Measurements from ENCODE around the gene MYRFL. TPM values are rescaled to one million over a fixed set of nuclear protein-coding genes. Genes with fewer than 3 reads are reported as not detected.

MYRFL gene
- total RNA-seq, 1 experiment from 2014 or later: not detected

- CTCF ChIA-PET: interaction anchor here (0.5 to 6.3 kb wide), 5 partner anchors 13 to 672 kb away, joined by 3 to 58 read pairs (median 4); no protein-coding TSS in a partner anchor
- Mint-ChIP-seq H3K4me3 (ENCODE audit: unreplicated experiment) (no peak overlapping the region), H3K9me3 (ENCODE audit: unreplicated experiment) (no peaks in the 10 kb centered on the region), H3K4me1 (ENCODE audit: insufficient read depth, unreplicated experiment) (peaks cover 5% of the 10 kb centered on the region), H3K27ac (ENCODE audit: low read depth, unreplicated experiment) (no peak overlapping the region), H3K36me3 (ENCODE audit: insufficient read depth, unreplicated experiment) (peaks cover 7% of the 10 kb centered on the region), H3K27me3 (ENCODE audit: insufficient read depth, unreplicated experiment) (no peaks in the 10 kb centered on the region)
- no TSS peak for BruUV-seq (replicated peaks)
- DNase-seq (ENCODE audit: unreplicated experiment): no peak
- TF ChIP-seq CTCF (IDR thresholded peaks at IDR 0.05; ENCODE audit: unreplicated experiment): no peak
- intact Hi-C loops (cut with micrococcal nuclease): loop anchor here (5.0 kb wide), 1 partner anchor 453 kb away; no protein-coding TSS in a partner anchor
- POLR2A ChIA-PET: no interaction called here
These were observed 79.8 kb downstream of the MYRFL start for GRCh38 chr12:69904777-69905176.

- Mint-ChIP-seq H3K36me3 (ENCODE audit: insufficient read depth, unreplicated experiment) (peaks cover 7% of the 10 kb centered on the region), H3K27me3 (ENCODE audit: insufficient read depth, unreplicated experiment) (no peaks in the 10 kb centered on the region), H3K9me3 (ENCODE audit: unreplicated experiment) (no peaks in the 10 kb centered on the region), H3K27ac (ENCODE audit: low read depth, unreplicated experiment) (no peak overlapping the region), H3K4me1 (ENCODE audit: insufficient read depth, unreplicated experiment) (peaks cover 5% of the 10 kb centered on the region), H3K4me3 (ENCODE audit: unreplicated experiment) (no peak overlapping the region)
- BruUV-seq (replicated peaks): no TSS peak
- no peak for TF ChIP-seq CTCF (IDR thresholded peaks at IDR 0.05; ENCODE audit: unreplicated experiment)
- intact Hi-C loops (cut with micrococcal nuclease): no loop called here
- ChIA-PET CTCF (interaction anchor here (1.2 kb wide), 1 partner anchor 671 kb away, joined by 4 read pairs; no protein-coding TSS in a partner anchor), POLR2A (interaction anchor here (0.6 kb wide), 1 partner anchor 69 kb away, joined by 3 read pairs; no protein-coding TSS in a partner anchor)
- no peak for DNase-seq (ENCODE audit: unreplicated experiment)
These were observed 80.8 kb downstream of the MYRFL start for GRCh38 chr12:69905801-69906200.

- H3K9me3 Mint-ChIP-seq (ENCODE audit: unreplicated experiment): no peaks in the 10 kb centered on the region
- peaks cover 7% of the 10 kb centered on the region for H3K36me3 Mint-ChIP-seq (ENCODE audit: insufficient read depth, unreplicated experiment)
- peaks cover 5% of the 10 kb centered on the region for H3K4me1 Mint-ChIP-seq (ENCODE audit: insufficient read depth, unreplicated experiment)
- no peak overlapping the region for H3K27ac Mint-ChIP-seq (ENCODE audit: low read depth, unreplicated experiment)
- intact Hi-C loops (cut with micrococcal nuclease): no loop called here
- BruUV-seq (replicated peaks): no TSS peak
- no peaks in the 10 kb centered on the region for H3K27me3 Mint-ChIP-seq (ENCODE audit: insufficient read depth, unreplicated experiment)
- ChIA-PET POLR2A (interaction anchor here (0.5 to 0.6 kb wide), 2 partner anchors 68 to 318 kb away, joined by 3 to 4 read pairs; no protein-coding TSS in a partner anchor), CTCF (interaction anchor here (0.8 to 1.4 kb wide), 3 partner anchors 13 to 670 kb away, joined by 4 read pairs; no protein-coding TSS in a partner anchor)
- no peak overlapping the region for H3K4me3 Mint-ChIP-seq (ENCODE audit: unreplicated experiment)
- DNase-seq (ENCODE audit: unreplicated experiment): no peak
- TF ChIP-seq CTCF (IDR thresholded peaks at IDR 0.05; ENCODE audit: unreplicated experiment): no peak
These were observed 81.6 kb downstream of the MYRFL start for GRCh38 chr12:69906411-69907216.

- Mint-ChIP-seq H3K27ac (ENCODE audit: low read depth, unreplicated experiment) (no peak overlapping the region), H3K4me3 (ENCODE audit: unreplicated experiment) (no peak overlapping the region), H3K4me1 (ENCODE audit: insufficient read depth, unreplicated experiment) (peaks cover 5% of the 10 kb centered on the region), H3K27me3 (ENCODE audit: insufficient read depth, unreplicated experiment) (no peaks in the 10 kb centered on the region), H3K36me3 (ENCODE audit: insufficient read depth, unreplicated experiment) (peaks cover 7% of the 10 kb centered on the region), H3K9me3 (ENCODE audit: unreplicated experiment) (no peaks in the 10 kb centered on the region)
- intact Hi-C loops (cut with micrococcal nuclease): no loop called here
- BruUV-seq (replicated peaks): no TSS peak
- POLR2A ChIA-PET: interaction anchor here (0.6 to 1.4 kb wide), 2 partner anchors 13 to 41 kb away, joined by 3 to 4 read pairs; no protein-coding TSS in a partner anchor
- no peak for DNase-seq (ENCODE audit: unreplicated experiment)
- CTCF ChIA-PET: interaction anchor here (0.6 to 1.4 kb wide), 6 partner anchors 12 to 682 kb away, joined by 3 to 9 read pairs (median 4); no protein-coding TSS in a partner anchor
- TF ChIP-seq CTCF (IDR thresholded peaks at IDR 0.05; ENCODE audit: unreplicated experiment): no peak
These were observed 83.2 kb downstream of the MYRFL start for GRCh38 chr12:69908203-69908602.
